Epithelial cell of esophagus (primary cell): ENCODE results near the gene PLA2G4E.

ENCODE experiments used
- DNase-seq: peaks from one replicate; pipeline ENCODE4 v3.0.0; 2010; ENCODE audit warnings: low read depth
- H3K4me3 ChIP-seq: 2 replicates; pipeline ENCODE4 v1.5.1; 2011; ENCODE audit warnings: mild to moderate bottlenecking, low read length, control low read depth
- CTCF ChIP-seq: IDR thresholded peaks from 2 replicates; pipeline ENCODE4 v1.5.1; 2011; ENCODE audit warnings: low read depth, mild to moderate bottlenecking, low read length, control low read depth, inconsistent platforms; ENCODE audit not compliant: insufficient read depth; ENCODE audit errors: missing control alignments

The PLA2G4E gene

GRCh38 chr15:41983621-41984571 lies 36.9 kb downstream of the PLA2G4E start:
- DNase-seq = no peak
- H3K4me3 ChIP-seq = no peak overlapping the region
- TF ChIP-seq CTCF = no peak

- TF ChIP-seq CTCF = no peak
- no peak for DNase-seq
- H3K4me3 ChIP-seq = no peak overlapping the region
These were observed 37.6 kb downstream of the PLA2G4E start for GRCh38 chr15:41983221-41983620.

- H3K4me3 ChIP-seq = no peak overlapping the region
- no peak for TF ChIP-seq CTCF
- no peak for DNase-seq
These were observed 38.5 kb downstream of the PLA2G4E start for GRCh38 chr15:41982133-41982930.

GRCh38 chr15:41981371-41982132 lies 39.3 kb downstream of the PLA2G4E start:
- DNase-seq = no peak
- no peak for TF ChIP-seq CTCF
- H3K4me3 ChIP-seq = no peak overlapping the region

- no peak for TF ChIP-seq CTCF
- no peak for DNase-seq
- no peak overlapping the region for H3K4me3 ChIP-seq
These were observed 40.1 kb downstream of the PLA2G4E start for GRCh38 chr15:41980654-41981323.
